Body of pancreas (tissue), 4 donors: ENCODE measurements around the gene NSL1.

Experiments
- POLR2A ChIP-seq, 3 donors: fragments of 450-650 bp; IDR thresholded peaks; one replicate each; pipeline ENCODE4 v1.6.1; 2016; ENCODE audit warnings: antibody characterized with exemption in 3 of 3, mild to moderate bottlenecking in 2 of 3
- TF ChIP-seq, protein P1 (sequence below), 7 experiments: fragments of 450-650 bp in 4 of 7; fragments of 200-600 bp in 3 of 7; sonication (generic) in 3 of 7; IDR thresholded peaks; one replicate each; pipeline ENCODE4 v1.5.1; 2016 to 2019; ENCODE audit warnings: antibody characterized with exemption in 7 of 7

DNA sequence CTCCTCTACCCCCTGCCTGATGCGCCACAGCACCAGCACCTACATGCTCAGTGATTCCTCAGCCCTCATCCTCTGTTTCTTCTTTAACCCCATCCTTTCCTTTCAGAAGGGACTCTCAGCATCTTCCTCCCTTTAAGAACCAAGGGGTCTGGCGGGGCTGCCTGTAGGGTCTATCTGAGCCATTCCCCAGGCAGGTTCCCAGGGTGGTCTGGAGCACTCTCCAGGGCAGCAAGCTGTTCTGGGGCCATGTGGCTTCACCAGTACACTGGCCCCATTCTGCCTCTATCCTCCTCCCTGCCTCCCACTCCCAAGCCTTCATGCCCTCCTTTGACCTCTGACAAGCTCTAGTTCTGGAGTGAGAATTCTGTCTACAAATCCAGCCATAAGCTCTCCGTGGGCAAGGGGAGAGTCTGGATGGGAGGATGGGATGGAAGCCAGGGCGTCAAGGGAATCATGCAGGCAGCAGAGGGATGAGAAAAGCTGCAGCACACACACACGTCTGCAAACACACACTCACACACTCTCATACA, 102.3 kb downstream of the NSL1 start:
- TF ChIP-seq, protein P1, sequence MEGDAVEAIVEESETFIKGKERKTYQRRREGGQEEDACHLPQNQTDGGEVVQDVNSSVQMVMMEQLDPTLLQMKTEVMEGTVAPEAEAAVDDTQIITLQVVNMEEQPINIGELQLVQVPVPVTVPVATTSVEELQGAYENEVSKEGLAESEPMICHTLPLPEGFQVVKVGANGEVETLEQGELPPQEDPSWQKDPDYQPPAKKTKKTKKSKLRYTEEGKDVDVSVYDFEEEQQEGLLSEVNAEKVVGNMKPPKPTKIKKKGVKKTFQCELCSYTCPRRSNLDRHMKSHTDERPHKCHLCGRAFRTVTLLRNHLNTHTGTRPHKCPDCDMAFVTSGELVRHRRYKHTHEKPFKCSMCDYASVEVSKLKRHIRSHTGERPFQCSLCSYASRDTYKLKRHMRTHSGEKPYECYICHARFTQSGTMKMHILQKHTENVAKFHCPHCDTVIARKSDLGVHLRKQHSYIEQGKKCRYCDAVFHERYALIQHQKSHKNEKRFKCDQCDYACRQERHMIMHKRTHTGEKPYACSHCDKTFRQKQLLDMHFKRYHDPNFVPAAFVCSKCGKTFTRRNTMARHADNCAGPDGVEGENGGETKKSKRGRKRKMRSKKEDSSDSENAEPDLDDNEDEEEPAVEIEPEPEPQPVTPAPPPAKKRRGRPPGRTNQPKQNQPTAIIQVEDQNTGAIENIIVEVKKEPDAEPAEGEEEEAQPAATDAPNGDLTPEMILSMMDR (IDR thresholded peaks at IDR 0.05), result no peak
- TF ChIP-seq POLR2A (IDR thresholded peaks at IDR 0.05), result no peak
